Stimulated activated CD4-positive, alpha-beta T cell treated with anti-CD3 and anti-CD28 coated beads, Interleukin-12 subunit alpha, Interleukin-12 subunit beta, amount 100 ng/mL, for 4 hours (primary cell): ENCODE measurements around the gene LRRTM4.
"Not testable (repeated sequence)": the region's sequence is repeated elsewhere in the genome, so short reads cannot be mapped to it uniquely, and the experiment has no call there.

Experiments
- DNase-seq: peaks from one replicate; pipeline ENCODE4 v3.0.0-alpha.2; 2020

Gene LRRTM4

DNA sequence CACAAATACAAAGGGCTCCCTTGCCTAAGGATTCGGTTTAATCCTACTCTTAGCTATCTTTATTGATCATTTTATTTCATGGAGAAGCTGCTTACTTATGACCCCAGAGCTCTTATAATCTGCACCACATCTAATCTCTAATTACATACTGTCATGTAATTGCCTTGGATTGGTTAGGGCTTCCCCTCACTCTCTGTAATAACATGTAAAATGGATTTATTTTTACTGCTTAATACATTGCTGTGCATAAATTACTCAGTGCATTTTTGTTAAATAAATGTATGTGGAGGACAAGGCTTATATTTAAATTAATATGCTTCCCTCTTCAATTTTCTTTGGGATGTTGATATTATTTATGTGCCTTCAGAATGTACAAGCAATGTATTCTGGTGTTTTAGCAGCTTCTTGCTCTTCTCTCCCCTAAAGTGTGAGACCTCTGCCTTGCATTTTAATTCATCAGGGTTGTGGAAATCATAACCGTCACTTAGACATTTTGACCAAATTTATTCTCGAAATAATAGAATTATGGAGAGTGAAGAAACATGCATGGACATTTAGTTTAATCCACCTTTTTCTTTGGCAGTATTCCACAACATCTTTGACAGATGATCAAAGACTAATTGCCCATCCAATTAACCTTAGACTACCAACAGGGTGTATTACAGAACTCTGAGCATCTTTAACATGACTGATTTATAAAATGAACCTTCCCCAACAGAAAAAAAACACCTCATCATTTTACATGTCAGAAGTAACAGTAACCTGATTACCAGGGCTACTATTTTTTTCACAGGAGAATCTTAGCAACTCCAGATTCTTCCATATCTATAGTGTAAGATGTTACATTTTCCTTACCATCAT lies 692.6 kb downstream of the LRRTM4 start:
- no peak for DNase-seq

DNA sequence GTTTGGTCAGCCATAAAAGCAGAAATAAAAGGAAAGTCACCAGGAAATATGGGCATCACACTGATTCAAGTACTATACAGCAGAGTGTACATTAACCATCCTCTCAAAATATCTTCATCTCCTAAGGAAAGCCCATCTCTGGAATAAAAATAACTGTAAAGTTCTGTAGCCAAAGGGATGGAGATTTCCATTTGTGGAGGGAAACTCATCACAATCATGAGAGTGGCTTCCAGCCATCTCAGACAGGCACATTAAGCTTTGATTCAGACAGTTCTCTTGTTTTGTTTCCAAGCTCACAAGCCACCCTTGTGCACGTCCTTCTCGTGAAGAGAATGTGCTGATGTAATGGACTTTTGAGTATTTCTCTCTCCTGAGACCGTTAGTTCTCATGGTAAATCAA lies 695.5 kb downstream of the LRRTM4 start:
- no peak for DNase-seq

DNA sequence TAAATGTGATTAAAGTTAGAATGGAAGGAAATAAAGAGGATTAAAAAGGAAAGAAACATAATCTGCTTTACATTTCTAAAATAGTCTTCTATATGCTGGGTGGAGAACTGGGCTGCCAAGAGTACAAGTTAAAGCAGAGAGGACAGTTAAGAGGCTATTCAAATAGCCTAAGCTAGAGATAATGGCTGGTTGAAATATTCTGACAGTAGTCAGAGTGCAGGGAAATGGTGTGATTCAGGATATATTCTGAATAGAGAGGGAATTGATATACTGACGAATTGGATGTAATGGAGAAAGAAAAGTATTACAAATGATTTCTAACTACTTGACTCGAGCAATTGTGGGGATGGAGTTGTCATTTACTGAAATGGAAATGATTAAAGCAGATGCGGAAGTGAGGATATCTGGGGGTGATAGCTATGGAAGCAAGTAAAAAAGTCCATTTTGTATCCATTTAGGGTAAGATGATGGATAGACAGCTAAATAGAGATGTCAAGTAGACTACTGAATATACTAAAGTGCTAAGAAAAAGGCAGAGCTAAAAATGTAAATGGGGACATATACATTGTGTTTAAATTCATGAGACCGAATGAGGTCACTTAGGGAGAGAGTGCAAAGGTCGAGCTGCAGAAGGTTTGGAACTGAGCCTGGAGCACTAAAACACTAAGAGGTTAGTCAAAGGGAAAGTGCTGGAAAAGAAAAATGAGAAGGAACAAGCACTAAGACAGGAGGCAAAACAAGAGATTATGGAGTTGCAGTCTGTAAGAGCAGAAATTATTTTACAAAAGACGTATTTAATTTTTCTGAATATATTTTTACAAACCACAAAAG lies 696.8 kb downstream of the LRRTM4 start:
- DNase-seq, result no peak

DNA sequence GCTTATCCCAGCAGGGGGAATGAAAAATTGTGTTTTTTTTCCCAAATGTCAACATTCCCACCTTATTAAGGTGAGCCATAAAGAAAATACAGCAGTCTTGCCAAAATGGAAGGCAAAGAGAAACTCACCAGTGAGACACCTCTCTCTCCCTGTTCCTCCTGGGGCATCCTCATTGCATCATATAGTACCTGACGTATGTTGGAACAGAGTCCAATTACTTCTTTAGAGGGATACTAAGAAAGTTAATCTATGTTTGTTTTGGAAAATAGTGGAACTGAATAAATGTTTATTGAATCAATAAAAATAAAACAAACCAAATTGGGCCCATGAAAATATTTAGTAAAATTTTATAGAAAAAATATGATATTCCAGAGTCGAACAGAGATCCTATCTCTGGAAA lies 700.4 kb downstream of the LRRTM4 start:
- DNase-seq, result no peak

DNA sequence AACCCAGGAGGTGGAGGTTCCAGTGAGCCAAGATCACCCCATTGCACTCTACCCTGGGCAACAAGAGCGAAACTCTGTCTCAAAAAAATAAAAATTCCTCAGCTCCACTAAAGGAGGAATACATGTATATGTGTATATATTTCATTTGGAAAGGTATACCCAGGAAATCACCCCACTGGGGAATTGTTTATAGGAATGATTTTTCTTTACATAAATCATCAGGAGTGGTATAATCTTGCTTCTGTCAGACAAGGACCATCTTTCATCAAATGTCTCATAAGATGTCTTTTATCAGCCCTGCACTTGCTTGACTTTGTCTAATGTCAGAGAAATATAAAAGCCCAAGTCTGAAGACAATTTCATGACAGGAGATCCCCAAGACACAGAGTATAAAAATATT lies 709.1 kb downstream of the LRRTM4 start:
- no peak for DNase-seq

DNA sequence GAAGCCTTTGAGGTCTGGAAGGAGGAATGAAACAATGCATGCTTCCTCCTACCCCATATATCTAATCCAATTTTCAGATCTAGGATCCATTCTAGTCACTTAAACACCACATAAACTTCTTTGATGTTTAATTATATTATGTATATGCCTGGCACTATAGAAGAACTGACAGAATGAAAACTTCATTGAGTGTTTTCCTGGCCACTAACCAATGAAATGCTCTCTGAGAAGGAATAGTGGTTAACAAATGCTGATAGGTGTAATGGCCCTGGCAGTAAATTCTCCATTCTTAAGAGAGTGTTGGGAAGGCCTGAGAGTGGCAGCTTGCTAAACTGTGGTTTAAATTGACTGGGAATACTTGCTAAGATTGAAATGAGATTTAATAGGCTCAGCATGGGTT lies 710.0 kb downstream of the LRRTM4 start:
- no peak for DNase-seq

DNA sequence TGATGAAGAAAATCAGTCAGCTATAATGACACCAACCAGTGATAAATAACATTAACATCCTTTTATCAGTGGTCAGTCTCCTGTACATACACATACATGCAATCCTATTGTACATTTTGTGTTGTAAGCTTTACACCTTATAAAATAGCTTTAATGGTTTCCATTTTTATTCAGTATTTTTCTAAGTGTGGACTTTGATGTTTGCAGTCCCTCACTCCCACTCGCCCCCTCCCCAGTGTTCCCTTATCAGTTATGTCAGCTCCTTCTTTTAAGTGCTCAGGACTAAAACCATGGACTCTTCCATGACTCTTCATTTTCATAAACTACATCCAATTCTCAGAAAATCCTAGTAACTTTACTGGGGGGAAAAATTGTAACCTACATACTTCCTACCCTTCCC lies 713.0 kb downstream of the LRRTM4 start:
- no peak for DNase-seq

DNA sequence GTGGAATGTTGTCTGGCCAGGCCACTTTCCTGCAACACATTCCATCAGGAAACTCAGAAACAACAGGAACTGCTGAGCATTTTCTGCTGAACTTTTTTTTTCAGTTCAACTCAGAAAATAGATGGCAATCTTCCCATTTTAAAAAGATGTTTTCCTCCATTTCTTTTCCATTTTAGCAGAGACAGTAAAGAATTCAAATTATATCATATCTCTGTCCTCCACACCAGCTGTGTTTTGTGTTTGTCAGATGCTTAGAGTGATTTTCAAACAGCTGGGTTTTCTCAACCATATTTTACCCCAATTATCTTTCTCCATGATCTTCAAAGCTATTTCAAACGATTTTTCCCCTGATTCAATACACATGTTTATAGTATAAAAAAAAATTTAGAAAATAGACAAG lies 713.4 kb downstream of the LRRTM4 start:
- DNase-seq, result no peak

DNA sequence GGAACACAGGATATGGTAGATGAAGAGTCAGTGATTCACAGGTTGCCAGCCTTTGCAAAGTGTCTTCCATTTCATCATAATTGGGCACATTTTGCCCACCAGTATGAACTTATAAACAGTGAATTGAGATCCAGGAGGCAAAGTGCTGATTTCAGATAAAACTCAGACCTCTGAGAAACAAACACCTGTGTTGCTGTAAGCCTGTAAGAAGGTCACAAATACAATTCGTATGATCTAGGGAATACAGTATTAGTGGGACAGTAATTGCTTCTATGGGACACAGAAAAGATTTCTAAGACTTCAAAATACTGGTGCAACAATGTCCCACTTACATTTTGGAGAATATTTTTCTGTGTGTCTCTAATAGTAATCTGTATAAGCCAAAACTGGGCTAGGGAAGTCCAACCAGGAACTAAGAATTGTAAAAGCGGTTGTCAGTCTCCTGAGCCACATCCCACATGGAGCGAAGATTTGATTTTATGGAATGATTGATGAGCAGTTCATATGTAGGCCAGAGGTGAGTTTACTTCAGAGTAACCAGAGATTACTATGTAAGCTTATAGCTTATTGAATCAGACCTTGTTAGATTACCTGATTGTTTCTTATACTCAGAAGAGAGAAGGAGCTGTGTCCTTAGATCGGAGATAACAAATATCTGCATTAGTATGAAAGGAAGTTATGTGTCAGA lies 728.4 kb downstream of the LRRTM4 start:
- no peak for DNase-seq

DNA sequence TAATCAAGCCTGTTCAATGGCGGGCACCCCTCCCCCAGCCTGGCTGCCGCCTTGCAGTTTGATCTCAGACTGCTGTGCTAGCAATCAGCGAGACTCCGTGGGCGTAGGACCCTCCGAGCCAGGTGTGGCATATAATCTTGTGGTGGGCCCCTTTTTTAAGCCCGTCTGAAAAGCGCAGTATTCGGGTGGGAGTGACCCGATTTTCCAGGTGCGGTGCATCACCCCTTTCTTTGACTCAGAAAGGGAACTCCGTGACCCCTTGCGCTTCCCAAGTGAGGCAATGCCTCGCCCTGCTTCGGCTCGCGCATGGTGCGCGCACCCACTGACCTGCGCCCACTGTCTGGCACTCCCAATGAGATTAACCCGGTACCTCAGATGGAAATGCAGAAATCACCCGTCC lies 740.9 kb downstream of the LRRTM4 start:
- DNase-seq, result not testable (repeated sequence)

DNA sequence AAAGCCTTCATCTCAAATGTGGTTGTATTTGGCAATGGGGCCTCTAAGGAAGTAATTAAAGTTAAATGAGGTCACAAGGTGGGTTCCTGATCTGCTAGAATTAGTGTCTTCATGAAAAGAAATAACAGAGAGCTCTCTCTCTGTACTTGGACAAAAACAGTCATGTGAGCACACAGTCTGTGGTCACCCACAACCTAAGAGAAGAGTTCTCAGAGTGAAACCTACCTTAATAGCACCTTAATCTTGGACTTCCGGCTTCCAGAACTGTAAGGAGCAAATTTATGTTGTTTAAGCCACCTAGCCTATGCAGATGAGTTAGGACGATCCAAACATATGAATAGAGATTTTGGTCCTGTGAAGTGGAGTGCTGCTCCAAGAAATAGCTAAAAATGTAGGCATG lies 758.9 kb downstream of the LRRTM4 start:
- no peak for DNase-seq

DNA sequence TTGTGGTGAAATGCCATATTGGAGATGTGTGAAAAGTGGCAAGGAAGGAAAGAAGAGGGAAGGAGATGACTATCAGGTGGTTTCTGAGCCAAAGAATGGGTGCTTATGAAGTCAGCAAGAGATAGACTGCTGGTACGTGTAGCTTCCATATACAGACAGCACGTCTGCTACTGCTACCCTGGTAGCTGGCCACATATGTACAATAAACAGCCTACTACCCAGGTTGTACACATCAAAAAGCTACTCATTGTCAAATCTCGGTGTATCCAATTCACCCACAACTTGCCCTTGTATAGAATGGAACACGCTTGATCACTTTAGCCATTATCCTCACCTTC lies 761.8 kb downstream of the LRRTM4 start:
- no peak for DNase-seq

DNA sequence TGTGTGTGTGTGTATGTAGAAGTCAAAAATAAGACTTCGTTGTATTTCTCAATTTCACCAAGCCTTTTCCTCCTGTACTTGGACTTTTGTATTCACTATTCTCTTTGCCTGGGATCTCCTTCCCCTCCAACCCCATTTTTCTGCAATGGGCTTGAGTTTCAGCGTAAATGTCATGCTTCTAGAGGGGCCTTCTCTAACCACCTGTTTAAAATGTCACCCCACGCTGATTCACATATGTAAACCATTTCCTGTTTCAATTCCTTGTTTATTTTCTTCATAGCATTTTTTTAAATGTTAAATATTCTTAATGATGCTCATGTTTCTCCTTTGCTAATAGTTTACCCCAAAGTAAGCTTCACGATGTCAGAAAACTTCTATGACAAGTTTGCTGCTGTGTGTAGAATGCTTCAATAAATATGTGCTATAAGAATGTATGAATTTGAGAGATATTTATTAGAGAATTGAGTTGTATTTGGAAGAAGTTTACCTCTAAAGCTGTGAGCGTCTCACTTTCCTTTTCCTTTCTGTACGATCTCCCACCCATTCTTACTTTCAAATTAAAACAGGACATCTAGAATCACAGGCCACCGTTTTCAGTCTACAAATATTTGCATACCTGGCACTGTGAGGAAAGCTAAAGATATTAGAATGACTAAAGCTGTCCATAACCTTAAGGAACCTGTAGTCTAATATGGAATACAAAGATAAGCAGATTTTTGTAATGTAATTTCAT lies 762.4 kb downstream of the LRRTM4 start:
- DNase-seq, result no peak

DNA sequence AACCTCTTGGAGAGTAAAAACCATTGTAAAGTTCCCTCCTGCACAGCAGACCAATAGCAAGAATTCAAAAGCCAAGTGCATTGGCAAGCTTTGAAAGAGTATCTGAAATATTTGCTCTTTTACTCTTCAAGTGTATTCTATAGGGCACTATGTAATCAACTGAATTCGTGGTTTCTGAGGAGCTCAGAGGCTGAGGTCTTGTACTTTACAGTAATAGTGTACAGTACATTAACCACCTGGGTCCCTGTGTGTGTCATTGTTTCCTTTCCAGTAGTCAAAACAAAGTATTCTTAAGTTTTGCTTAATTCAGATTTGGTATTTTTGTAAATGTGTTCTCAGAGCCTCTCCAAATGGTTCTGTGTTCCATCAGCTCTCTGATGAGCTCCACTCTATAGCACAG lies 769.7 kb downstream of the LRRTM4 start:
- DNase-seq, result no peak

DNA sequence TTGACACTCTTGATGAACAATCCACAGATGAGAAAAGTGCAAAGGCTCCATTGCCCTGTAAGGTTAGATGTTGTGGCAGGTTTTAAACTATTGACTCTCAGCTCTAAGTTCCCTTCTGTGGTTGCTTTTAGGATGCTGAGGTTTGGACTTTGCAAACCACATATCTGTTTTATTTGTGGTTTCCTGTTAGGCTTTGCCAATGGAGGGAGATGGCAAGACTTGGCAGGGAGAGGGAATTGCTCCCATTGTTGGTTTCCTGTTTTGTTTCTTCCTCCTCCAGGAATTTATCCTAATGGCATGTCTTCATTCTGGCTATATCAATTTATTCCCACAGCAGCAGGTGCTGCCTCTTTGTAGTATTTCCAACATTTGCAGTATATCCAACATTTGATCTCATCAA lies 772.3 kb downstream of the LRRTM4 start:
- no peak for DNase-seq

DNA sequence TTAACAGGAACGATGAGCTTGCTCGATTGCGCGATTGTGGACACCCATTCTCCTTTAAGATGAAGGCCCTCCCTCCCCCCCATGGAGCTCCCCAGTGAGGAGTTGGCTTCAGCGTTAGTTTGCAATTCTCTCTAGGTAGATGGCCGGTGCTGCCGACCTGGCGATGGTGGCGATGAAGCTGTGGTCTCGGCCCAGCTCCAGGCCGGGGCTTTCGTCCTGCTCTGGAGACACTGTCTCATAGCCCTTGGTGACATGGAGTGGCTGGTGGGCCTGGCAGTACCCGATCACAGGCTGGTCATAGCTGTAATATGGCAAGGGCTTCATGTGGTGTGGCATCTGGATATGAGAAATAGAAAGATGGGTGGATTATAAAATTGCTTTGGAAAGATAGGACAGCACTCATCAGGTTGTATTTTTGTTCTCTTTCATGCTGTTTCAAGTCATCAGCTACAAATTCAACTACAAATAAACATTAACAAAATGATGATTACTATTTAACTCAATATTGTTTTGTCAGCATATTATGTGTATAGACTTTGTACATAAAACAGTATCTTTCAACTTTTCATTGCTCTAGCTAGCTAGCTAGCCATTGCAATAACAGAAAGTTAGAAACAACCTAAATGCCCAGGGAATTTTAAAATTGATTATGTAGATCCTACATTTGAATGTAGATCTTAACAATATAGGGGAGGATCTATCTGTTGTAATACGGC lies 773.4 kb downstream of the LRRTM4 start:
- no peak for DNase-seq

DNA sequence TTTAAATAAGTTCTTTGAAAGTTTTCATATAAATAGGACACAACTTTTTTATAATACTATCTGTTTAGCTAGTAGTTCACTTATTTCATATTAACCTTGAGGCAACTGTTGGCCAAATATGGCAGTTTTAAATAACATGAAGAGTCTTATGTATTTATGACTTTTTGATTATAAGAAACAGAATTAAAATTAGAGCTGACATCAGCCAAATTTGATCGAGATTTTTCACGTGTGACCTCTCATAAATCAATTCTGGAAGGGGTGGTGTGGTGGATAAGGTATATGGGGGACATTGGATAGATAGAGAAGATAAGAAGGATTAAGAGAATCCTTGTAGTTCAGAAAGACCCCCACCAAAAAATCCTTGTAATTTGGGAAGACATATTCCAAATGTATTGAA lies 776.6 kb downstream of the LRRTM4 start:
- no peak for DNase-seq

DNA sequence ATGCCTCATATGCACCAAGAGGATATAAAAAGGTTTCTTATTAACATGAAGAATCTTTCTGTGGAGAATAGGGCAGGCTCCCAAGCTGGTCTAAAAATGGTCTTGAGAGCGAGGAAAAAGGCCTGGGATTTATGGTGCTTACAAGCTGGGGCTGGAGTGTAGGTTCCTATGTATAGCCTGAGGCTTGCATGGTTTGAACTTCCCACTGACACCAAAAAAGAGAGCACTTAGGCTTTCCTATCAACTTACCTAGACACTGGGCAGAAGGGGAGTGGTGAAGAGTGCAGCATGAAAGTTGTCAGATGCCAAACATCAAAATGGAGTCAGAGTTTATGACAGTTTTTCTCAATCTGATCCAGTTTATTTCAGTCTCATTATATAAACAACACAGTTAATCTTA lies 784.6 kb downstream of the LRRTM4 start:
- no peak for DNase-seq

DNA sequence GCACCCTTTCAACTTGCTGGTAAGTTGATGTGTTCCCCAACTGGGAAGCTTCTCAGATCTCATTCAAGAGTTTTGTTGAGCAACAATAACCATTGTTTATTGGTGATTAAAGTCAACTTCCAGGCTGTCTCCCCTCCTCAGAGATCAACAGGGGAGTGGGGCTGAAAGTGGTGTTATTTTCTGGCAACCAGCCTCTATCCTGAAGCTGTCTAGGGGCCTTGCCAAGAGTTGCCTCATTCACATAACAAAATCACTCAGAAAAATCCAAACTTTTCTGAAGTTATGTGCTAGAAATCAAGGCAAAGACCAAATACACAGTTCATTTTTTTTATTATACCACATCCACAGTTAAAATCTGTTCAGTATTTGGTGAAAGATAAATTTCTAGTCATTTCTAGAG lies 788.4 kb downstream of the LRRTM4 start:
- no peak for DNase-seq

DNA sequence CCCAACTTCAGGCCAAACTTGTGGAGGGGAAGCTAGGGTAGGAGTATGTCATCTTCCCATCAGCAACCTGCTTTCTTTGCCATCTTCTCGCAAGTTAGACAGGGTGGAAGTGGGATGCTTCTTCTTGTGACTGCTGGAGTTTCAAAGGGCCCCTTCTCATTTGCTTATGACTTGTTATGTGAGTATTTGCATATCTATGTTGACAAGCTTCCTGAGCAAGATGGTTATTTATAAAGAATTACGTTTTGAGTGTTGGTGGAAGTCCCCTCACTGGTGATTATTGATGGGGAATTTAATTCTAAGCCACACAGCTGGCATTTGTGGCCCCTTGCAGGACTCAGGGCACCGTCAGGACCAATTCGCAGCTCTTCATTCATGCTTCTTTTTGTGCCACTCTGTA lies 791.0 kb downstream of the LRRTM4 start:
- no peak for DNase-seq

DNA sequence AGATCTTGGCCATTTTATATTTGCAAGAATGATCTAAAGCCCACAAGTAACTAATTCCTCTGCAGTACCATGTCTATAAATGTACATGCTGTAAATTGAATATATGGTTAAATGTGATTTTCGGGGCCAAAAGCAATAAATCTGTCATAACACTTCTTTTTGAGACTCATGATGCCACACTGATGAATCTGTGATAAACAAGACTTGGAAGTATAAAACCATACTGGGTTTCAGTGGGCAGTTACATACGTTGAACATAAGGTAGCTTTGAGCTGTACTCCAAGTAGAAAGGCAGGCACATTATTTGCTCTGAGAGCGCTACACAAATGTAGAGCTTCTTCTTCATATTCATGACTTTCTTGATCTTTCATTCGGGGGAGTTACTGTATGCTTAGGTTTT lies 792.2 kb downstream of the LRRTM4 start:
- no peak for DNase-seq

DNA sequence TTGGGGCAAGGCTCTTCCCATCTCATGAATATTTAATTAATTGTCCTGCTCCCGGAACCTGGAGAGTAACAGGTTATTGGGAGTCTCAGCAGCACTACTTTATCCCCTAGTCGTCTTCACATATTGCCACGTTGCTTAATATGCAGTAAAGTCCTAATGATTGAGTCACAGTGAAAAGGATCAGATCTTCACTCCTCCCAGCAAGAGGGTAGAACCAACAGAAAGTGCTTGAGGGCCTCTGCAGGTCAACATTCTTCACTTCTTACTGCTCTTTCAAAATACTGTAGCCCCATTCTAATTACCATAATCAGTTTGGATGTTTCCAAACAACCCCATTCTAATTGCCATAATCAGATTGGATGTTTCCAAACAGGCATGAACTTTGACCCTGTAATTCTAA lies 801.0 kb downstream of the LRRTM4 start:
- no peak for DNase-seq

DNA sequence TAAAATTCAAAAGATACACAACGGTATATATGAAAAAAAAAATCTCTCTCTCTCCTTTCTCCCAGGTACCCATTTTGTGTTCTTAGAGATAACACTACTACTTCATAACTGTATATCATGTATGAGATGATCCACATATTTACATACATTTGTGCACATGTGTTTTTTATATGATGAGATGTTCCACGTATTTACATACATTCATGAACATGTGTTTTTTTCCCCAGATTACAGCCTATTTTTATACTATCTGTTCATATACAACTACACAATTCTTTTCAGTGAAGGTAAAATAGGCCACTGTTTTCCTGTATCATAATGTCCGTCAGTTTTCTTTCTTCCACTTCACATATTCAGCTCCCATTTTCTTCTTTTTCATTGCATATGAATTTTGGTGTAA lies 808.9 kb downstream of the LRRTM4 start:
- no peak for DNase-seq
